ENCODE data around the gene ZBTB4.
A peak's percentile ranks its signal among the peaks of the same experiment; 100 is the strongest.

ZBTB4 gene

GRCh38 chr17:7438656-7439460, 40.6 kb downstream of the ZBTB4 start:
- no peak for DNase-seq

- DNase-seq: peak; percentile 63 to 91 (median 80)
Measured at GRCh38 chr17:7437950-7438614, 41.3 kb downstream of the ZBTB4 start.

GRCh38 chr17:7437369-7437863, 42.0 kb downstream of the ZBTB4 start:
- no peak for DNase-seq

GRCh38 chr17:7436556-7437368, 42.7 kb downstream of the ZBTB4 start:
- peak; percentile 86 to 95 (median 91) for DNase-seq

- peak; percentile 57 to 81 (median 73) for DNase-seq
Measured at GRCh38 chr17:7435676-7436555, 43.5 kb downstream of the ZBTB4 start.

- no peak for DNase-seq
Measured at GRCh38 chr17:7432296-7432695, 47.1 kb downstream of the ZBTB4 start.

- no peak for DNase-seq
Measured at GRCh38 chr17:7431231-7431630, 48.2 kb downstream of the ZBTB4 start.

- no peak for DNase-seq
Measured at GRCh38 chr17:7429722-7430121, 49.7 kb downstream of the ZBTB4 start.

- DNase-seq: no peak
Measured at GRCh38 chr17:7428557-7428956, 50.9 kb downstream of the ZBTB4 start, which contains the start of gene SPEM3. SPEM3 (plus strand) TSS chr17:7428857; CDS start chr17:7428903, 46 bp downstream.

- no peak for DNase-seq
Measured at GRCh38 chr17:7427549-7427948, 51.9 kb downstream of the ZBTB4 start.

GRCh38 chr17:7426896-7427489, 52.4 kb downstream of the ZBTB4 start:
- DNase-seq: no peak

GRCh38 chr17:7426203-7426863, 53.1 kb downstream of the ZBTB4 start:
- no peak for DNase-seq

GRCh38 chr17:7425756-7426155, 53.7 kb downstream of the ZBTB4 start:
- no peak for DNase-seq

- no peak for DNase-seq
Measured at GRCh38 chr17:7425316-7425715, 54.1 kb downstream of the ZBTB4 start, which contains the start of gene SPEM2. SPEM2 (plus strand) TSS chr17:7425616; CDS start chr17:7425689, 73 bp downstream.

GRCh38 chr17:7423679-7424078, 55.8 kb downstream of the ZBTB4 start:
- DNase-seq: no peak

GRCh38 chr17:7421186-7421585, 58.2 kb downstream of the ZBTB4 start:
- DNase-seq: no peak

GRCh38 chr17:7419819-7420610, 59.4 kb downstream of the ZBTB4 start, which contains the start of gene SPEM1:
SPEM1 (plus strand) TSS chr17:7420324; CDS start chr17:7420385, 61 bp downstream.
- no peak for DNase-seq

- no peak for DNase-seq
Measured at GRCh38 chr17:7418472-7419152, 60.8 kb downstream of the ZBTB4 start.

GRCh38 chr17:7417056-7417655, 62.3 kb downstream of the ZBTB4 start:
- no peak for DNase-seq
